ENCODE data around the gene BCL7A.

GRCh38 chr12:122060081-122060501, 38.4 kb downstream of the BCL7A start:
- TF ChIP-seq GLIS3 (CRISPR knock-in tag; IDR thresholded peaks at IDR 0.05) = no peak
- TF ChIP-seq POU6F1 (CRISPR knock-in tag; IDR thresholded peaks at IDR 0.05; ENCODE audit: borderline replicate concordance, low read depth) = no peak
- no peak for TF ChIP-seq ZNF565 (CRISPR knock-in tag; conservative IDR thresholded peaks at IDR 0.05; ENCODE audit: low read depth)
- no peak for TF ChIP-seq PPARA (CRISPR knock-in tag; IDR thresholded peaks at IDR 0.05; ENCODE audit: borderline replicate concordance)
- no peak for TF ChIP-seq ZNF70 (CRISPR knock-in tag; IDR thresholded peaks at IDR 0.05)
- no peak for TF ChIP-seq ARNTL (CRISPR knock-in tag; IDR thresholded peaks at IDR 0.05; ENCODE audit: borderline replicate concordance, low read depth)
- TF ChIP-seq BACH2 (CRISPR knock-in tag; IDR thresholded peaks at IDR 0.05; ENCODE audit: borderline replicate concordance) = no peak
